Renal cortical epithelial cell (primary cell): ENCODE results near the gene MCTP1. TPM values are rescaled to one million over a fixed set of nuclear protein-coding genes. Genes with fewer than 3 reads are reported as not detected.
A peak's percentile ranks its signal among the peaks of the same experiment; 100 is the strongest.
"Not testable (repeated sequence)": the region's sequence is repeated elsewhere in the genome, so short reads cannot be mapped to it uniquely, and the experiment has no call there.

Source experiments
- DNase-seq: peaks from one replicate; pipeline ENCODE4 v3.0.0-alpha.2; 2011; ENCODE audit warnings: low read depth
- total RNA-seq: library from RNA; depleted of rRNA; stranded (reverse); fragments of >200 nt; gene quantifications from 2 replicates; pipeline ENCODE4 v1.2.3, GENCODE V29; 2014

The MCTP1 gene
- total RNA-seq, 1 donor from 2014 or later: 22.3 TPM

GRCh38 chr5:95032801-95033200 is 252.1 kb downstream of the MCTP1 start:
- no peak for DNase-seq

- DNase-seq: no peak
Measured at GRCh38 chr5:95029569-95030366, 255.1 kb downstream of the MCTP1 start.

GRCh38 chr5:95027775-95028174 is 257.1 kb downstream of the MCTP1 start:
- no peak for DNase-seq

DNA sequence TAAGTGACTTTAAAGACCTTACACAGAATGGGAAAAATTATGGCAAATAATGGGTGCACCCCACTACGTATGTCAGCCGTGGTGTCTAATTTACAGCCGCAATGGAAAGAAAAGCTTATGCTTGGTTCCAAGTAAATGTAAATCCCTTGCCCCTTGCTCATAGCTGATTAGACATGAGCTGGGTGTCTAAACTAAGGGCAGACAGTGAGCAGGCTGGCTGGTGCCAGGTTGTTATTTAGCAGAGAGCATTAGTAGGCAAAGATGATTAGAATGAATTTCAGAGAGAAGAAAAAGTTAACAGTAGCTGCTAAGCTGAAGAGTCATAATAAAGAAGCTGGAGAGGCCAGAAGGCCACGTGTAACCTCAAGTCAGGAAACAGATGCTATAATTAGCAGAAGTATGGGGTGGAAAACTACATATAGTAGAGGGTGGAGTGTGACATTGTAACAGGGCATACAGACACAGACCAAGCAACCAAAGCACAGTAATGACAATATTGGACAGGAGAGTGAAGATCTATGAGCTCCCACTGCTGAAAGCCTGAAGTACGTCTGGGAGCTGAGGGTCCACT is 257.7 kb downstream of the MCTP1 start:
- no peak for DNase-seq

- DNase-seq: no peak
Measured at GRCh38 chr5:95026718-95027117, 258.2 kb downstream of the MCTP1 start.

GRCh38 chr5:95022967-95023695 is 261.8 kb downstream of the MCTP1 start:
- peak; percentile 8 for DNase-seq

DNA sequence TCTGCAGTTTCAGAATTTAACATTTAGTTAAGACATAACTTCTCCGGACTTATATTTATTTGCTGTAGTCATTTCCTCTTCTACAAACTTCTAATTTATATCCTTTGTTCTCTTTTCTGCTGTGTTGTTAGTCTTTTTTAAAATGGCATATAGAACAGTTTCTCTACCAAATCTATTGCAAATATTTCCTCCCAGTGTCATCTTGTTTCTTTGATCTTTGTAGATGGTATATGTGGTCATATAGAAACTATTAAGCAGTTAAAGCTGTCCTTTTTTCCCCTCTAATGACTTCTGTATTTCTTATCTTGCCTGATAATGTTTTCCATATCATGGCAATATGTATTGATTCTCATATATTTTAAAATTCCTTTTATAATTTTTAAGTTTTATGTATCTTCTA is 264.5 kb downstream of the MCTP1 start:
- DNase-seq: no peak

DNA sequence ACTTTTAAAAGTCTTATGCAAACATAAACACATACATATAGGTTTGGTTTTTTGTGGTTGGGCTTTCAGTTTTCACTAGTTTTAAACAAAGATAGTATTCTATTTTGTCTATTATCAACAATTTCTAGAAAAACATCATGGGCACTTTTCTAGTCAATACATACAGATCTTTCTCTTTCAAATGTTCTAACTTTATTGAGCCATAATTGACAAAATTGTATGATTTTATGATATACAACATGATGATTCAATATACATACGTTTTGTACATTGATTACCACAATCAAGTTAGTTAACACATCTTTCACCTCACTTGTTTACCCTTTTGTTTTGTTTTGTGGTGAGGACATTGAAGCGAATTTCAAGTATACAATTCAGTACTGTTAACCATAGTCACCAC is 265.9 kb downstream of the MCTP1 start:
- DNase-seq: no peak

DNA sequence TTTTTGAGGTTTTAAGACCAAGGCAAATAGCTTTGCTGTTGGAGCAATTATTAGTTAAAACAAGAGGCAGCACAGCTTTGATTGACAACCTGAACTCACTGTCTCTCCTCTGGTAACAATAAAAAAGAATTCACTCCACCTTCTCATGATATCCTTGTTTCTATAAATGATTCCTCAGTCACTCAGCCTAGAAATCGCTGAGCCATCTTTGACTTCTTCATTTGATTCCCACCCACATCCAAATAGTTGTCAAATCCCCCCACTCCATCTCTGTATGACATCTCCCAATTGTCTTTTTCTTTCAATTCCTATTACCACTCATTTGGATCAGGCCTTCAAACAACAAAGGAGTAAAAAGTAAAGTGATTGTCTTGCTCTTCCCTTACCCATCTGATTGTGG is 266.4 kb downstream of the MCTP1 start:
- DNase-seq: no peak

DNA sequence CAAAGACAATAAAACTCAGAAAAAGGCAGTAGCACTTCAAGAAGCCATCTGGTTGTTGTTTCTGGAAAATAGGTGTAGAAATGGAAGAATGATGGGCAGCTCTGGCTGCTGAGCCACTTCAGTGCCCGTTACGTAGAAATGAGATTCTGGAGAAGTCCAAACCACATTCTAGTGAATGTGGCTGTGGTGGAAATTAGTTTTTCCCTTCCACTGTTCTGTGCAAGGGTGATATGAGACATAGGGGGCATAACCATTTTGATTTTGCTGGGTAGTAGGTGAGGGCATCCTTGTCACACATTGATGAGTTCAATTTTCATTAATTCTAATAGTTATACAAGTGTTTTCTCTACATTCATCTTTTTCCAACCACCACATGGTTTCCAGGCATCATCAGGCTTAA is 275.1 kb downstream of the MCTP1 start:
- DNase-seq: no peak

- DNase-seq: no peak
Measured at GRCh38 chr5:95007921-95008597, 276.8 kb downstream of the MCTP1 start.

GRCh38 chr5:95005811-95006210 is 279.1 kb downstream of the MCTP1 start:
- no peak for DNase-seq

DNA sequence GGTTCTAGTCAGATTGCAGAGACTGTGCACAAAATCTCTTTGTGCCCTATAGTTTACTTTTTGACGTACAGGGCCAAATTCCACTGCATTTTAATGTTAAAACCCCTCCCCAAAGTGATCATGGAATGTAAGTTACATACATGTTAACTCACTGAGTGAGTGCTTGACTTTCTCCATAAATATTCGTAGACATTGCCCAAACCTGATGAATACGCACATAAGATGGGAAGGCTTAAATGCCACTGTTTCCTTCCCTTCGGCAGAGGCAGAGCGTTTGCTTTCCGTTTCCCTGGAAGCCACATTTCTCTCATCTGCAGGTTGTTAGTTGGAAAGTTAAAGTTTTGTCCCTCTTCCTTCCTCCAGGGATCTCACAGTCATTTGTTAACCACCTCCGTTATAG is 286.2 kb downstream of the MCTP1 start:
- DNase-seq: no peak

GRCh38 chr5:94994537-94994936 is 290.4 kb downstream of the MCTP1 start:
- not testable (repeated sequence) for DNase-seq

DNA sequence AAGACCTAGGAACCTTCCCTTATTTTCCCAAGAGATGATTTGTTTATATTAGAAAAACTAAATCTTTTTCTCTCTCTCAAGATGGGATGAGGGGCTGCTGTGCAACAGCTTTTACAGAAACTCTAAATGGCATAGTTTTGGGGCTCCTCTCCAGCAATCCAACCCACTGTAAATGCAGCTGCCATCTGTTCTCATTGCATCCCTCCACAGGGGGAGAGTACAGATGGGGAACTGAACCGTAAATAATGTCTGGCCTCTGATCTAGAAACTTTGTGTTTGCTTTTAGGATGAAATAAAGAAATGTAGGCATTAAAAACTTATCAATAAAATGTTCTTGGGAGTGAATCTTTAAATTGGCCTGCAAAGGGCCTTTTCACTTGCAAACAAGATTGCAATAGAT is 291.4 kb downstream of the MCTP1 start:
- no peak for DNase-seq

- no peak for DNase-seq
Measured at GRCh38 chr5:94992325-94992724, 292.6 kb downstream of the MCTP1 start.

DNA sequence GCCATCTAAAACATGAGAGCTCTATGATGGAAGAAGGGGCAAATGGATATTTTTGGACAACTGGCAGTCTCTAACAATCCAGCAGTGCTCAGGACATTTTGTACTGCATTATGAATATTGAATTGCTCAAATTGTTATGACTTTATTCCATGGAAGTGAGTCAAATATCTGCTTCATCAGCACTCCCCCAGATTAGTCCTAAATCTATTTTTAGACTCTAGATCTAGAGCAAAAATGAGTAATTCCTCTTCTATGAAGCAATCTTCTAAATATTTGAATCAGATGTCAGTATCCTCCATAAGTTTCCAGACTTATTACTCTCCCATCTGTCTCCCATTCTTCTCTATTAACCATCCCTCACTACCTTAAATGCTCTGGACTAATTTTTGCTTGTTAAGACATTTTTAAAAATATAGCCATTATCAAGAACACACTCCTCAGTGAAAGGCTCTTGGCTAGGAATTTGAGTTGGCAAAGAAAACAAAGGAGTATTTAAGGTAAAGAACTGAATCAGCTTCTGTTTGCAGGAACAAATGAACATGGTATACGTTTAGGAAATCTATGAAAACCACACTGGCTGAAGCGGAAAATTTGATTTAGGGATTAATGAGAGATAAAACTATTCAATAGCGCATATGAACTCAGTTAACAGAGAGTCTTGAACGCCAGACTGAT is 300.9 kb downstream of the MCTP1 start:
- no peak for DNase-seq

- no peak for DNase-seq
Measured at GRCh38 chr5:94977437-94977836, 307.5 kb downstream of the MCTP1 start.

DNA sequence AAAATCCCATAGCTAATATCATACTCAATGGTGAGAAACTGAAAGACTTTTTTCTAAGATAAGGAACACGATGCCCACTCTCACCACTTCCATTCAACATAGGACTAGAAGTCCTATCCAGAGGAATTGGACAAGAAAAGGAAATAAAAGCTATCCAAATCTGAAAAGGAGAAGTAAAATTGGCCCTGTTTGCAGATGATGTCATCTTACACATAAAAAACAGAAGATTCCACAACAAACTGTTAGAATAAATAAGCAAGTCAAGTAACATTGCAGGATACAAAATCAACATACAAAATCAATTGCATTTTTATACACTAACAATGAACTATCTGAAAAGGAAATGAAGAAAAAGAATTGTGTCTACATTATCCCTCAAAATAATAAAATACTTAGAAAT is 308.0 kb downstream of the MCTP1 start:
- DNase-seq: no peak

GRCh38 chr5:94972268-94972667 is 312.6 kb downstream of the MCTP1 start:
- no peak for DNase-seq

- peak; percentile 30 for DNase-seq
Measured at GRCh38 chr5:94969174-94969573, 315.7 kb downstream of the MCTP1 start.
